ENCODE results near the gene GDF10. TPM values are rescaled to one million over a fixed set of nuclear protein-coding genes. Genes with fewer than 3 reads are reported as not detected.

The GDF10 gene
- total RNA-seq, 1 donor from 2014 or later: 46.8 TPM

DNA sequence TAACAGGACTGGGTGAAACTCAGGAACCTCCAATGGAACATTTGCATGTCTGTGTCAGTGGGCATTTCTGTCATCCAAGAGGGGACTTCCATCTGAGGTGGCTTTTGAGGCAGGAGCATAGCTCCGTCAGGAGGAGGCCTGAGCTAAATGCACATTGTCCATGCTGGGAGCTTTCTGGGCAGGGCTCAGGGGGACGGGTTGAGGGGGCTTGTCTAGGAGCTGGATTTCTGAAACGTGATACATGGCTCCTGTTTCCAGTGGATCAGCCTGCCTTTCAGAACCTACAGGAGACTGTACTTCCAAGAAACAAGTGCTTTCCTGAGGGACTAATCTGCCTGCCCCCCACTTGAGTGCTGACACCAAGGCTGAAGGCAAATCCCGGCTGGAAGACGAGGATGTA lies 40.5 kb upstream of the GDF10 start:
- peaks cover 11% of the 10 kb centered on the region for H3K4me1 Mint-ChIP-seq (ENCODE audit: unreplicated experiment)
- H3K36me3 Mint-ChIP-seq: no peaks in the 10 kb centered on the region
- DNase-seq (ENCODE audit: extremely low spot score, unreplicated experiment): peak; percentile 43
- TF ChIP-seq, protein P1, sequence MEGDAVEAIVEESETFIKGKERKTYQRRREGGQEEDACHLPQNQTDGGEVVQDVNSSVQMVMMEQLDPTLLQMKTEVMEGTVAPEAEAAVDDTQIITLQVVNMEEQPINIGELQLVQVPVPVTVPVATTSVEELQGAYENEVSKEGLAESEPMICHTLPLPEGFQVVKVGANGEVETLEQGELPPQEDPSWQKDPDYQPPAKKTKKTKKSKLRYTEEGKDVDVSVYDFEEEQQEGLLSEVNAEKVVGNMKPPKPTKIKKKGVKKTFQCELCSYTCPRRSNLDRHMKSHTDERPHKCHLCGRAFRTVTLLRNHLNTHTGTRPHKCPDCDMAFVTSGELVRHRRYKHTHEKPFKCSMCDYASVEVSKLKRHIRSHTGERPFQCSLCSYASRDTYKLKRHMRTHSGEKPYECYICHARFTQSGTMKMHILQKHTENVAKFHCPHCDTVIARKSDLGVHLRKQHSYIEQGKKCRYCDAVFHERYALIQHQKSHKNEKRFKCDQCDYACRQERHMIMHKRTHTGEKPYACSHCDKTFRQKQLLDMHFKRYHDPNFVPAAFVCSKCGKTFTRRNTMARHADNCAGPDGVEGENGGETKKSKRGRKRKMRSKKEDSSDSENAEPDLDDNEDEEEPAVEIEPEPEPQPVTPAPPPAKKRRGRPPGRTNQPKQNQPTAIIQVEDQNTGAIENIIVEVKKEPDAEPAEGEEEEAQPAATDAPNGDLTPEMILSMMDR (conservative IDR thresholded peaks at IDR 0.05): no peak
- no peak overlapping the region for H3K27ac Mint-ChIP-seq
- H3K9me3 Mint-ChIP-seq: no peaks in the 10 kb centered on the region
- H3K4me3 Mint-ChIP-seq: no peak overlapping the region
- peaks cover 3% of the 10 kb centered on the region for H3K27me3 Mint-ChIP-seq

DNA sequence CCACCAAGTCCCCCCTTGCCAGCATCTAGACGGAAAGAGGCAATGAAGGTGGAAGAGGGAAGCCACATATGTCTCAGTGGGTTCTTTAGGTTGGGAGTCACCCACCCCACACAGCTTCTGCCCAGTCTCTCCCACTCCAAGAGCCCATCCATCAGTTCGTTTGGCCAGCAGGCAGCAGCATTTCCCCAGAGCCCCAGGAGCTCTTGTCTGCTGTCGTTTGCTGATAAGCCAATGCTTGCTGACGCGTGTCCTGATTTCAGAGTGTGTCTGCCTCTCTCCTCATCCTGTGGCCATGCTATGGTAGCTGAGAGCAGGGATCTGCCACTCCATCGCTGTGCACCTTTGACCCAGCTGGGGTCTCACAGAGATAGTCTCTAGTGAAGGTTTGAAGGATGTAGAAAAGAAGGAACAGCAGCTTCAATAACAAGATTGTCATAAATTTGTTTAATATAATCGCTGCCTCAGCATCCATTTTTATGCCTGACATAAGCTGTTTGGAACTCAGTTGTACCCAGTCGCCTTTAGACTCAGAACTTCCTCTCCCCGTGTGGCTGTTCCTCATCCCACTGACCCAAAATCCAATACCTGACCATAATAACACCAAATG lies 39.4 kb upstream of the GDF10 start:
- H3K27ac Mint-ChIP-seq: no peak overlapping the region
- TF ChIP-seq, protein P1 (conservative IDR thresholded peaks at IDR 0.05): no peak
- H3K4me1 Mint-ChIP-seq (ENCODE audit: unreplicated experiment): peaks cover 11% of the 10 kb centered on the region
- peak; percentile 53 for DNase-seq (ENCODE audit: extremely low spot score, unreplicated experiment)
- no peak overlapping the region for H3K4me3 Mint-ChIP-seq
- H3K9me3 Mint-ChIP-seq: no peaks in the 10 kb centered on the region
- H3K27me3 Mint-ChIP-seq: peaks cover 3% of the 10 kb centered on the region
- no peaks in the 10 kb centered on the region for H3K36me3 Mint-ChIP-seq

DNA sequence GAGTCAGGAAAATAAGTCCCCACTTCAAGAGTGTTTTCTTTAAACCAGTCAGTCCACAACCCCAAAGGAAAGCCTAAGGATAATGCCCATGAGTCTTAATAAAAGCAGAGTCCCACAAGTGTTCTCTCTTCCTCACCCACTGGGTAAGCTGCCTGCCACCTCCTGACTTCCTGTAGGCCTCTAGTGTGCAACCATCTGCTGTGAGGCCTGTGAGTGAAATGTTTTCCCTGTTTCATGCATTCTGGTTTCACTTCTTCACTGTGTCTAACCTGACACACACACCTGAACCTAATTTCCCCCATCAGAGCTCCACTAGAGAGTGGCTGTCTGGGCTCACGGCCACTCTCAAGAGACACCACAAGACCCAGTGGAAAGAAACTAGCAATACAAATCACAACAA lies 38.9 kb upstream of the GDF10 start:
- Mint-ChIP-seq H3K27me3 (peaks cover 3% of the 10 kb centered on the region), H3K9me3 (no peaks in the 10 kb centered on the region), H3K4me1 (ENCODE audit: unreplicated experiment) (peaks cover 11% of the 10 kb centered on the region), H3K27ac (no peak overlapping the region), H3K4me3 (no peak overlapping the region), H3K36me3 (no peaks in the 10 kb centered on the region)
- TF ChIP-seq, protein P1 (conservative IDR thresholded peaks at IDR 0.05): no peak
- DNase-seq (ENCODE audit: extremely low spot score, unreplicated experiment): no peak

DNA sequence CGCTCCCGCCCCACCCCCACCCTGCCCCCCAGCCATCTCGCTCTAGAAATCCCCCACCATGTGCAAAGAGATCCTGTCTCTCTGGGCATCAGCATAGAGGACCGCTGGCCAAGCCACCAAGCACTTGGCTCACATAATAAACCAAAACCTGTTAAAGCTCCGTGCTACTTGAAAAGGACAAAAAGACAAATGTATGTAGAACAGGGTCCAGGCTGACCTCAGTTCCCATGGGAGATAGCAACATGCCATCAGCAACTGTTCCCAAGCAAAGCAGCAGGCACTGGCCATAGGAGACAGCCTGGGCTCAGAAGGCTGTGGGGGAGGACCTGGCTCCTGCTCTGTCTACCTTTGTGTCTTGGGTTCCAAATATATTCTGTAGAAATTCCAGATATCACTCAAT lies 38.4 kb upstream of the GDF10 start:
- no peak overlapping the region for H3K4me3 Mint-ChIP-seq

DNA sequence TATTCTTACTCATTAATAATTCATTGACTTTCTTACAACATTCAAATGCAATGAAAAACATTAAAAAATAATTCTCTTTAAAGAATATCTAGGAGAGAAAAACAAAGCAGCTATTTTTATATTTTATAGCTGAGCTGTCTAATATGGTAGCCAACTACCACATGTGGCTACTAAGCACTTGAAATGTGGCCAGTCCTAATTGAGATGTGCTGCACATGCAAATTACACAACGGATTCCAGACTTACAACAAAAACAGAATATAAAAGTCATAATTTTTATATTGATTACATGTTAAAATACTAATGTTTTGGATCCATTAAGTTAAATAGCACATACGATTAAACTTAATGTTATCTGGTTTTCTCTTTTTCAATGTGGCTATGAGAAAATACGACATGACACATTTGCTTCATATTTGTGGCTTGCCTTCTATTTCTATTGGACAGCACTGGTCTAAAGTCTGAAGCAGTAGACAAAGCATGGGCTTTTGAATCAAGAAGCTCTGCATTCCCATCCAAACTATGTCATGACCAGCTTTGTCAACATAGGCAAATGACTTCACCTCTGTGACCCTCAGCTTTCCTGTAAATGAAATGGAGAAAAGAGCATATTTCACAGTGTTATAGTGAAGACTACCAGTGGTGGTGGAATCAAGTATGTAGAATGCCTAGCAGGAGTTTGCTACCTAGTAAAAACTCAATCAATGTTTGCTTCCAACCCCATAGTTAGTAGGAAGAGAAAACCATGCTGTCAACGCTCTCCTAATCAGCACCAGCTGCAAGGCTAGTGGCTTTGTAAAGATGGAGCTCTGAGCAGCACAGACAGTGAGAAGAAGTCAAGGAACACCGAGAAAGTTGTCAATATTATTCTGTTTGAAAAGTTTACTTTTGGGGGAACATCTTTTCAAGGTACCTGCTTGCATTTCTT lies 37.1 kb upstream of the GDF10 start:
- peaks cover 11% of the 10 kb centered on the region for H3K4me1 Mint-ChIP-seq (ENCODE audit: unreplicated experiment)
- H3K27ac Mint-ChIP-seq: no peak overlapping the region
- TF ChIP-seq, protein P1 (conservative IDR thresholded peaks at IDR 0.05): no peak
- no peaks in the 10 kb centered on the region for H3K36me3 Mint-ChIP-seq
- no peaks in the 10 kb centered on the region for H3K9me3 Mint-ChIP-seq
- no peak overlapping the region for H3K4me3 Mint-ChIP-seq
- peaks cover 3% of the 10 kb centered on the region for H3K27me3 Mint-ChIP-seq
- no peak for DNase-seq (ENCODE audit: extremely low spot score, unreplicated experiment)

More for the DNA sequence above, 38.4 kb upstream of the GDF10 start:
- no peaks in the 10 kb centered on the region for H3K9me3 Mint-ChIP-seq
- peaks cover 11% of the 10 kb centered on the region for H3K4me1 Mint-ChIP-seq (ENCODE audit: unreplicated experiment)
- no peaks in the 10 kb centered on the region for H3K36me3 Mint-ChIP-seq
- TF ChIP-seq, protein P1 (conservative IDR thresholded peaks at IDR 0.05): no peak
- DNase-seq (ENCODE audit: extremely low spot score, unreplicated experiment): peak; percentile 34
- H3K27ac Mint-ChIP-seq: no peak overlapping the region
- H3K27me3 Mint-ChIP-seq: peaks cover 3% of the 10 kb centered on the region

Data from type B pancreatic cell (in vitro differentiated cells).